SU-DHL-6 (cell line): ENCODE data around the gene RUFY2.

Source experiments
- CTCF ChIP-seq: fragments of 200-600 bp; sonication (generic); IDR thresholded peaks from one replicate; pipeline ENCODE4 v1.5.1; 2017; ENCODE audit warnings: antibody characterized with exemption, mild to moderate bottlenecking, low read length, moderate library complexity; ENCODE audit not compliant: insufficient read depth, poor library complexity, severe bottlenecking
- EZH2phosphoT487 ChIP-seq: fragments of 200-600 bp; sonication (generic), shearing (Covaris generic); conservative IDR thresholded peaks from 2 replicates; pipeline ENCODE4 v1.6.1; 2018; ENCODE audit warnings: mild to moderate bottlenecking, antibody characterized with exemption, low read length, moderate library complexity, mixed read lengths

DNA sequence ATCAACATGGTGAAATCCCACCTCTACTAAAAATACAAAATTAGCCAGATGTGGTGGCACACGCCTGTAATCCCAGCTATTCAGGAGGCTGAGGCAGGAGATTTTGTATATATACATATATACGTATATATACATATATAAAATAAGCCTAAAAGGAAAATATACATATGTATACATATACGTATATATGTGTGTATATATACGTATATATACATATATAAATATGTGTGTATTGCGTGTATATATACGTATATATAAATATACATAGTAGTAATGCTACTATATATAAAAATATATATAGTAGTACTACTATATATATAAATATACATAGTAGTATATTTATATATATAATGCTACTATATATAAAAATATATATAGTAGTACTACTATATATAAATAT, 47.9 kb downstream of the RUFY2 start:
- TF ChIP-seq CTCF (no peak), EZH2phosphoT487 (no peak)
